Tibial artery (tissue), 4 donors: ENCODE data around the gene CLCN1.

ENCODE experiments used
- DNase-seq, 2 donors: peaks; one replicate each; pipeline ENCODE4 v3.0.0-alpha.2; 2019
- H3K27ac ChIP-seq, 2 donors: fragments of 200-600 bp; sonication (generic) in 1 of 2; 1 replicate in 1 of 2; 2 replicates in 1 of 2; pipeline ENCODE4 v1.5.1; 2018 to 2019; ENCODE audit warnings: mild to moderate bottlenecking in 1 of 2
- H3K27me3 ChIP-seq, 2 donors: fragments of 200-600 bp; sonication (generic) in 1 of 2; one replicate each; pipeline versions ENCODE4 v1.5.1 to v1.6.0; 2016 to 2019
- H3K36me3 ChIP-seq, 3 donors: fragments of 200-600 bp; sonication (generic) in 2 of 3; one replicate each; pipeline ENCODE4 v1.5.1; 2016 to 2019; ENCODE audit warnings: mild to moderate bottlenecking in 2 of 3
- H3K4me1 ChIP-seq, 4 donors: fragments of 200-600 bp; sonication (generic) in 2 of 4; 1 replicate in 3 of 4; 2 replicates in 1 of 4; pipeline ENCODE4 v1.5.1; 2016 to 2019
- H3K4me3 ChIP-seq, 2 donors: fragments of 200-600 bp; sonication (generic) in 1 of 2; 1 replicate in 1 of 2; 2 replicates in 1 of 2; pipeline ENCODE4 v1.5.1; 2018 to 2019; ENCODE audit warnings: mild to moderate bottlenecking in 2 of 2
- H3K9me3 ChIP-seq, 3 donors: fragments of 200-600 bp; sonication (generic) in 1 of 3; one replicate each; pipeline ENCODE4 v1.5.1; 2016 to 2019
- intact Hi-C: fragments of 100-400 bp; cut with DNase I; formaldehyde crosslinking; loops from one replicate; pipeline ENCODE4 v1.15.0; 2023; ENCODE audit warnings: low total_unique reads
- TF ChIP-seq, protein P1 (sequence below), 2 experiments: fragments of 200-600 bp in 1 of 2; fragments of 450-650 bp in 1 of 2; IDR thresholded peaks; one replicate each; pipeline ENCODE4 v1.5.1; 2017 to 2019; ENCODE audit warnings: antibody characterized with exemption in 2 of 2, mild to moderate bottlenecking in 1 of 2, moderate library complexity in 1 of 2

Gene CLCN1

DNA sequence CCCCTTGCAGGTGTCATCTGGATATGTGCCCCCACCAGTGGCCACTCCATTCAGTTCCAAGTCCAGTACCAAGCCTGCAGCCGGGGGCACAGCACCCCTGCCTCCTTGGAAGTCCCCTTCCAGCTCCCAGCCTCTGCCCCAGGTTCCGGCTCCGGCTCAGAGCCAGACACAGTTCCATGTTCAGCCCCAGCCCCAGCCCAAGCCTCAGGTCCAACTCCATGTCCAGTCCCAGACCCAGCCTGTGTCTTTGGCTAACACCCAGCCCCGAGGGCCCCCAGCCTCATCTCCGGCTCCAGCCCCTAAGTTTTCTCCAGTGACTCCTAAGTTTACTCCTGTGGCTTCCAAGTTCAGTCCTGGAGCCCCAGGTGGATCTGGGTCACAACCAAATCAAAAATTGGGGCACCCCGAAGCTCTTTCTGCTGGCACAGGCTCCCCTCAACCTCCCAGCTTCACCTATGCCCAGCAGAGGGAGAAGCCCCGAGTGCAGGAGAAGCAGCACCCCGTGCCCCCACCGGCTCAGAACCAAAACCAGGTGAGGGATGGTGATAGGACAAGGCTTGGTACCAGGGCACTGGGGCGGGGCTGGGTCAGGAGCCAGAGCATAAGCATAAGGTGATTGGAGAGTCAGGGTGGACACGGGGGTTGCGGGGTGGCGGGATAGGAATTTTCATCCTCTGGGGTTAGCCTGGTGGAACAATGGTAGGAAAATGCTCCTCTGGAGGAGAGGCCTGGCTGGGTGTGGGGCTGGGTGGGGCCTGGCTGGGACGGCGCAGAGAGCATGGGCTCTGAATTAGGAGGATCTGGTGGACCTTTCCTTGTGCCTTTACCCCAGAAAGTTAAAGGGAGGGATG lies 67.1 kb downstream of the CLCN1 start:
- H3K27ac ChIP-seq, result peak overlapping the region; percentile 96 to 100
- TF ChIP-seq, protein P1, sequence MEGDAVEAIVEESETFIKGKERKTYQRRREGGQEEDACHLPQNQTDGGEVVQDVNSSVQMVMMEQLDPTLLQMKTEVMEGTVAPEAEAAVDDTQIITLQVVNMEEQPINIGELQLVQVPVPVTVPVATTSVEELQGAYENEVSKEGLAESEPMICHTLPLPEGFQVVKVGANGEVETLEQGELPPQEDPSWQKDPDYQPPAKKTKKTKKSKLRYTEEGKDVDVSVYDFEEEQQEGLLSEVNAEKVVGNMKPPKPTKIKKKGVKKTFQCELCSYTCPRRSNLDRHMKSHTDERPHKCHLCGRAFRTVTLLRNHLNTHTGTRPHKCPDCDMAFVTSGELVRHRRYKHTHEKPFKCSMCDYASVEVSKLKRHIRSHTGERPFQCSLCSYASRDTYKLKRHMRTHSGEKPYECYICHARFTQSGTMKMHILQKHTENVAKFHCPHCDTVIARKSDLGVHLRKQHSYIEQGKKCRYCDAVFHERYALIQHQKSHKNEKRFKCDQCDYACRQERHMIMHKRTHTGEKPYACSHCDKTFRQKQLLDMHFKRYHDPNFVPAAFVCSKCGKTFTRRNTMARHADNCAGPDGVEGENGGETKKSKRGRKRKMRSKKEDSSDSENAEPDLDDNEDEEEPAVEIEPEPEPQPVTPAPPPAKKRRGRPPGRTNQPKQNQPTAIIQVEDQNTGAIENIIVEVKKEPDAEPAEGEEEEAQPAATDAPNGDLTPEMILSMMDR (IDR thresholded peaks at IDR 0.05), result no peak
- H3K27me3 ChIP-seq, result no peaks in the 10 kb centered on the region
- peak overlapping the region; percentile 69 to 98 for H3K4me3 ChIP-seq
- peaks cover 0 to 22% (median 10%) of the 10 kb centered on the region in 3 donors for H3K36me3 ChIP-seq
- intact Hi-C loops, result loop anchor here (5.0 kb wide), 1 partner anchor 34 kb away; no protein-coding TSS in a partner anchor
- H3K4me1 ChIP-seq, result peaks cover 0 to 75% (median 68%) of the 10 kb centered on the region in 4 donors
- peak in 1 of 2 donors; percentile 69 for DNase-seq
- no peaks in the 10 kb centered on the region for H3K9me3 ChIP-seq

DNA sequence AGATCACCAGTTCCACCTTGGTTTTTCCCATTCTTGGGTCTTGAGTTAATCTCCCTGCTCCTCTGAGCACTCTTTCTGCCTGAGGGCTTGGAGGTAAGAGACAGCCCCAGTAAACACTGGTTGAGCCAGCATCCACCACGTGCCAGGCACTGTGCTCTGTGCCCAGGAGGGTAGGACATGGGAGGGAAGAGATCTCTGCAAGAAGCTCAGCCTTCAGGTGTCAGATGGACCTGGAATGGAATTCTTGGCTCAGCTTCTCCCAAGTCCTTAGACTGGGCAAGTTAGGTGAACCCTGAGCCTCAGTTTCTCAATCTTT lies 67.7 kb downstream of the CLCN1 start:
- Histone ChIP-seq H3K36me3 (peaks cover 5 to 28% (median 16%) of the 10 kb centered on the region in 3 donors), H3K27ac (peak overlapping the region; percentile 96 to 100), H3K4me3 (peak overlapping the region; percentile 69 to 98), H3K4me1 (peaks cover 0 to 75% (median 72%) of the 10 kb centered on the region in 4 donors), H3K9me3 (no peaks in the 10 kb centered on the region), H3K27me3 (no peaks in the 10 kb centered on the region)
- intact Hi-C loops, result loop anchor here (5.0 kb wide), 1 partner anchor 34 kb away; no protein-coding TSS in a partner anchor
- DNase-seq, result peak in 1 of 2 donors; percentile 67
- TF ChIP-seq, protein P1 (IDR thresholded peaks at IDR 0.05), result no peak

DNA sequence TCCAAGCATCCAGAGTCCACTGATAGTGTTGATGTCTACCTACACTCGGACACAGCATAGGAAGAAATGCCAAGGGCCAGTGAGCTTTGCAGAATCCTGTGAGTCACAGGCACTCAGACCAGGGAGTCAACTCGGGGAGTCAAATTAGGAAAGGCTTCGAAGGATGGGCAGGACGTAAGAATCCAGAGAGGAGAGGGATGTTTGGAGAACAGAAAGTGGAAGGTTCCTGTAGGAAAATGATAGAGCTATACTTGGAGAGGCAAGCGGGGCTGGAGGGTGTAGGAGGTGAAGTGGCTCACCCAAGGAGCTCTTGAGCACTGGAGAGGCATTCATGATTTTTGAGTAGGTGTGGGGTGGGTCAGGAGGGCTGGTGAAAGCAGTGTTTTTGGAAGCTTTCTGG lies 68.2 kb downstream of the CLCN1 start:
- intact Hi-C loops, result loop anchor here (5.0 kb wide), 1 partner anchor 33 kb away; no protein-coding TSS in a partner anchor
- H3K27me3 ChIP-seq, result no peaks in the 10 kb centered on the region
- peaks cover 11 to 34% (median 21%) of the 10 kb centered on the region in 3 donors for H3K36me3 ChIP-seq
- TF ChIP-seq, protein P1 (IDR thresholded peaks at IDR 0.05), result no peak
- peaks cover 0 to 75% (median 72%) of the 10 kb centered on the region in 4 donors for H3K4me1 ChIP-seq
- H3K4me3 ChIP-seq, result peak overlapping the region; percentile 69 to 98
- peak; percentile 49 to 74 for DNase-seq
- H3K9me3 ChIP-seq, result no peaks in the 10 kb centered on the region
- H3K27ac ChIP-seq, result peak overlapping the region; percentile 96 to 100

DNA sequence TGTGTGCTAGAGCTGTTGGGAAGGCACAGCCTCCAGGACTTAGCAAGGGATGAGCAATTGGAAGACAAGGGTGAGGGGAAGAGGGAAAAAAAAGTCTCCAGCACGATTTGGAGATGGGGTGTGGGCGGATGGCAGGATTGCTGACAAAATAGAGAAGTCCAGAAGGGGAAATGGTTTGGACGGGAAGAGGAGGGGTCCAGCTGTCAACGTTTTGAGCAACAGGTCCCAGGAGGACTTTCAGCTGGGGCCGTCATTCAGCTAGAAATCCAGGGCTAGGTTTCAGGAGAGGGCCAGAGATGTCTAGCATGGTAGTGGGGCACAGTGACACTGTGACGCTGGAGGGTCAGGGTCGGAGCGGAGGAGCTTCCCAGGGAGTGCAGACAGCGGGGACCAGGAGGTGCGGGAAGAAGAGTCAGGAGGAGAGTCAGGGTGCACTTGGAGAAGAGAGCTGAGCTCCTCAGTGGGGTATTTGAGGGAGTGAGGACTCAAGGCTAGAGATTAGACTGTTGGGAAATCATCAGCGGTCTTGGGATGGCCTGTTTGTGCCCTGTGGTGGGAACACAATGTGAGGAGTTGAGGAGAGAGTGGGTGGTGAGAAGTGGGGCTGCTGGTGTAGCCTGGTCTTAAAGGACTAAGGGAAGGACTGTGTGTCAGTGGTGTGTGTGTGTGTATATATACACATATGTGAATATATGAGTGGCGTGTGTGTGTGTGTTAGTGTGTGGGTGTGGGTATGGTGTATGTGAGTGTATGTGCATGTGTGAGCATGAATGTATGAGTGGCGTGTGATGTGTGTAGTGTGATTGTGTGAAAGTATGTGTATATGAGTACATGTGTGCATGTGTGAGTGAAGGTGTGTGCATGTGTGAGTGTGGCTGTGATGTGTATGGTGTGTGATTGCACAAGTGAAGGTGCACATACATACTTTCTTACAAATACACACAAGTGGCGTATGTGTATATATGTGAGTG lies 69.0 kb downstream of the CLCN1 start:
- H3K4me3 ChIP-seq, result peak overlapping the region; percentile 69 to 98
- H3K4me1 ChIP-seq, result peaks cover 0 to 76% (median 69%) of the 10 kb centered on the region in 4 donors
- H3K27me3 ChIP-seq, result no peaks in the 10 kb centered on the region
- H3K36me3 ChIP-seq, result peaks cover 19 to 42% (median 29%) of the 10 kb centered on the region in 3 donors
- no peaks in the 10 kb centered on the region for H3K9me3 ChIP-seq
- peak; percentile 44 to 73 for DNase-seq
- intact Hi-C loops, result loop anchor here (5.0 kb wide), 1 partner anchor 32 kb away; no protein-coding TSS in a partner anchor
- peak overlapping the region; percentile 96 to 100 for H3K27ac ChIP-seq
- TF ChIP-seq, protein P1 (IDR thresholded peaks at IDR 0.05), result no peak
